Activated CD4-positive, alpha-beta T cell treated with anti-CD3 and anti-CD28 coated beads, Interleukin-2, amount 10 ng/mL, durations not matched to agents 7 days and 5 days (primary cell): Measurements from ENCODE around the gene AKIRIN1. TPM values are rescaled to one million over a fixed set of nuclear protein-coding genes. Genes with fewer than 3 reads are reported as not detected.
"Not testable (repeated sequence)": the region's sequence is repeated elsewhere in the genome, so short reads cannot be mapped to it uniquely, and the experiment has no call there.

Experiments used
- CTCF ChIA-PET: fragments of 350-600 bp; sonication (Branson Sonifier 250); formaldehyde crosslinking; loops from one replicate; lab custom pipeline; 2021; ENCODE audit warnings: antibody characterized with exemption; lab: Charles Lee
- POLR2A ChIA-PET: fragments of 350-600 bp; sonication (Branson Sonifier 250); formaldehyde crosslinking; loops from one replicate; lab custom pipeline; 2021; ENCODE audit warnings: antibody characterized with exemption; lab: Charles Lee
- DNase-seq: peaks from one replicate; pipeline ENCODE4 v3.0.0-alpha.2; 2020
- H3K27ac Mint-ChIP-seq: one replicate; pipeline ENCODE4 v1.8.0; 2021; ENCODE audit warnings: mild to moderate bottlenecking, moderate library complexity, mixed read lengths
- H3K27me3 Mint-ChIP-seq: one replicate; pipeline ENCODE4 v1.8.0; 2021; ENCODE audit warnings: mixed read lengths
- H3K36me3 Mint-ChIP-seq: one replicate; pipeline ENCODE4 v1.8.0; 2021; ENCODE audit warnings: low read depth, mixed read lengths
- H3K4me1 Mint-ChIP-seq: one replicate; pipeline ENCODE4 v1.8.0; 2021; ENCODE audit warnings: mixed read lengths
- H3K4me3 Mint-ChIP-seq: one replicate; pipeline ENCODE4 v1.8.0; 2021; ENCODE audit warnings: mild to moderate bottlenecking, moderate library complexity, mixed read lengths
- H3K9me3 Mint-ChIP-seq: one replicate; pipeline ENCODE4 v1.8.0; 2021; ENCODE audit warnings: mixed read lengths
- total RNA-seq, 2 experiments: library from RNA; stranded (reverse); gene quantifications; one replicate each; pipeline ENCODE4 v1.2.3, GENCODE V29; 2021

The AKIRIN1 gene
- total RNA-seq, 2 experiments from 2014 or later: 61.2 to 74.5 TPM

GRCh38 chr1:39026866-39027507 is 35.9 kb downstream of the AKIRIN1 start:
- Mint-ChIP-seq H3K36me3 (peaks cover 28% of the 10 kb centered on the region), H3K27me3 (peaks cover 3% of the 10 kb centered on the region), H3K27ac (peak overlapping the region; percentile 97), H3K4me3 (peak overlapping the region; percentile 89), H3K9me3 (peaks cover 4% of the 10 kb centered on the region), H3K4me1 (peaks cover 41% of the 10 kb centered on the region)
- POLR2A ChIA-PET: interaction anchor here (0.7 kb wide), 1 partner anchor 980 kb away, joined by 5 read pairs; the partner anchor contains the start of gene POU3F1
- CTCF ChIA-PET: interaction anchor here (1.2 to 2.2 kb wide), 3 partner anchors 10 to 29 kb away, joined by 3 to 5 read pairs (median 3); no protein-coding TSS in a partner anchor
- DNase-seq: no peak

- Mint-ChIP-seq H3K4me1 (peaks cover 49% of the 10 kb centered on the region), H3K4me3 (peak overlapping the region; percentile 75), H3K27me3 (no peaks in the 10 kb centered on the region), H3K9me3 (peaks cover 3% of the 10 kb centered on the region), H3K27ac (peak overlapping the region; percentile 94), H3K36me3 (peaks cover 58% of the 10 kb centered on the region)
- ChIA-PET CTCF (interaction anchor here (0.6 kb wide), 1 partner anchor 34 kb away, joined by 4 read pairs; no protein-coding TSS in a partner anchor), POLR2A (no interaction called here)
- no peak for DNase-seq
These were observed 43.1 kb downstream of the AKIRIN1 start for GRCh38 chr1:39034114-39034654.

GRCh38 chr1:39036678-39037077 is 45.6 kb downstream of the AKIRIN1 start:
- CTCF ChIA-PET: interaction anchor here (1.1 kb wide), 1 partner anchor 10 kb away, joined by 3 read pairs; the partner anchor contains the start of gene NDUFS5

GRCh38 chr1:39043513-39043912 is 52.4 kb downstream of the AKIRIN1 start:
- Mint-ChIP-seq H3K36me3 (peaks cover 20% of the 10 kb centered on the region), H3K27ac (no peak overlapping the region), H3K9me3 (no peaks in the 10 kb centered on the region), H3K4me3 (no peak overlapping the region), H3K27me3 (no peaks in the 10 kb centered on the region), H3K4me1 (peaks cover 15% of the 10 kb centered on the region)
- DNase-seq: no peak
- ChIA-PET CTCF (no interaction called here), POLR2A (no interaction called here)

More at GRCh38 chr1:39036678-39037077, 45.6 kb downstream of the AKIRIN1 start:
- POLR2A ChIA-PET: no interaction called here
- Mint-ChIP-seq H3K4me1 (peaks cover 43% of the 10 kb centered on the region), H3K36me3 (peaks cover 48% of the 10 kb centered on the region), H3K9me3 (peaks cover 3% of the 10 kb centered on the region), H3K4me3 (no peak overlapping the region), H3K27ac (no peak overlapping the region), H3K27me3 (no peaks in the 10 kb centered on the region)
- DNase-seq: no peak

- no peaks in the 10 kb centered on the region for H3K27me3 Mint-ChIP-seq
- H3K9me3 Mint-ChIP-seq: no peaks in the 10 kb centered on the region
- peaks cover 14% of the 10 kb centered on the region for H3K36me3 Mint-ChIP-seq
- no peak overlapping the region for H3K27ac Mint-ChIP-seq
- CTCF ChIA-PET: no interaction called here
- peaks cover 8% of the 10 kb centered on the region for H3K4me1 Mint-ChIP-seq
- DNase-seq: no peak
- H3K4me3 Mint-ChIP-seq: no peak overlapping the region
- POLR2A ChIA-PET: no interaction called here
These were observed 53.7 kb downstream of the AKIRIN1 start for GRCh38 chr1:39044762-39045161.

- Mint-ChIP-seq H3K27ac (no peak overlapping the region), H3K27me3 (no peaks in the 10 kb centered on the region), H3K4me1 (peaks cover 9% of the 10 kb centered on the region), H3K36me3 (peaks cover 13% of the 10 kb centered on the region), H3K4me3 (no peak overlapping the region), H3K9me3 (no peaks in the 10 kb centered on the region)
- ChIA-PET POLR2A (no interaction called here), CTCF (no interaction called here)
- no peak for DNase-seq
These were observed 54.2 kb downstream of the AKIRIN1 start for GRCh38 chr1:39045231-39045630.

- Mint-ChIP-seq H3K9me3 (no peaks in the 10 kb centered on the region), H3K27me3 (no peaks in the 10 kb centered on the region), H3K36me3 (peaks cover 12% of the 10 kb centered on the region), H3K4me3 (no peak overlapping the region), H3K4me1 (peaks cover 16% of the 10 kb centered on the region), H3K27ac (no peak overlapping the region)
- POLR2A ChIA-PET: no interaction called here
- no peak for DNase-seq
- CTCF ChIA-PET: interaction anchor here (0.6 kb wide), 1 partner anchor 56 kb away, joined by 3 read pairs; no protein-coding TSS in a partner anchor
These were observed 55.6 kb downstream of the AKIRIN1 start for GRCh38 chr1:39046613-39047210.

- H3K36me3 Mint-ChIP-seq: peaks cover 9% of the 10 kb centered on the region
- ChIA-PET CTCF (interaction anchor here (0.6 to 0.7 kb wide), 2 partner anchors 21 to 55 kb away, joined by 3 read pairs; partner anchors contain the start of gene NDUFS5), POLR2A (no interaction called here)
- H3K4me3 Mint-ChIP-seq: no peak overlapping the region
- H3K27ac Mint-ChIP-seq: no peak overlapping the region
- no peak for DNase-seq
- no peaks in the 10 kb centered on the region for H3K27me3 Mint-ChIP-seq
- H3K9me3 Mint-ChIP-seq: no peaks in the 10 kb centered on the region
- peaks cover 16% of the 10 kb centered on the region for H3K4me1 Mint-ChIP-seq
These were observed 56.5 kb downstream of the AKIRIN1 start for GRCh38 chr1:39047374-39048229.

- ChIA-PET POLR2A (no interaction called here), CTCF (interaction anchor here (1.0 kb wide), 1 partner anchor 625 kb away, joined by 4 read pairs; no protein-coding TSS in a partner anchor)
- no peaks in the 10 kb centered on the region for H3K9me3 Mint-ChIP-seq
- H3K4me1 Mint-ChIP-seq: peaks cover 12% of the 10 kb centered on the region
- H3K4me3 Mint-ChIP-seq: no peak overlapping the region
- H3K27ac Mint-ChIP-seq: no peak overlapping the region
- no peaks in the 10 kb centered on the region for H3K36me3 Mint-ChIP-seq
- no peak for DNase-seq
- no peaks in the 10 kb centered on the region for H3K27me3 Mint-ChIP-seq
These were observed 57.8 kb downstream of the AKIRIN1 start for GRCh38 chr1:39048745-39049370.

- Mint-ChIP-seq H3K9me3 (no peaks in the 10 kb centered on the region), H3K27ac (no peak overlapping the region), H3K4me1 (peaks cover 12% of the 10 kb centered on the region), H3K27me3 (no peaks in the 10 kb centered on the region), H3K36me3 (no peaks in the 10 kb centered on the region), H3K4me3 (no peak overlapping the region)
- CTCF ChIA-PET: interaction anchor here (1.1 kb wide), 1 partner anchor 11 kb away, joined by 6 read pairs; no protein-coding TSS in a partner anchor
- no peak for DNase-seq
- POLR2A ChIA-PET: no interaction called here
These were observed 58.9 kb downstream of the AKIRIN1 start for GRCh38 chr1:39050001-39050400.

GRCh38 chr1:39051193-39051850 is 60.2 kb downstream of the AKIRIN1 start:
- peaks cover 12% of the 10 kb centered on the region for H3K4me1 Mint-ChIP-seq
- POLR2A ChIA-PET, DNase-seq, H3K27me3 Mint-ChIP-seq, H3K36me3 Mint-ChIP-seq, CTCF ChIA-PET, H3K9me3 Mint-ChIP-seq, H3K4me3 Mint-ChIP-seq, H3K27ac Mint-ChIP-seq: not testable (repeated sequence)

GRCh38 chr1:39051956-39052355 is 60.9 kb downstream of the AKIRIN1 start:
- H3K27me3 Mint-ChIP-seq: no peaks in the 10 kb centered on the region
- H3K9me3 Mint-ChIP-seq: no peaks in the 10 kb centered on the region
- no peak for DNase-seq
- POLR2A ChIA-PET: no interaction called here
- no peak overlapping the region for H3K4me3 Mint-ChIP-seq
- CTCF ChIA-PET: no interaction called here
- peaks cover 12% of the 10 kb centered on the region for H3K4me1 Mint-ChIP-seq
- no peak overlapping the region for H3K27ac Mint-ChIP-seq
- H3K36me3 Mint-ChIP-seq: no peaks in the 10 kb centered on the region
